H1 (cell line): ENCODE data around the gene INPP4A. TPM values are rescaled to one million over a fixed set of nuclear protein-coding genes. Genes with fewer than 3 reads are reported as not detected.

Experiments
- CTCF ChIA-PET: fragments of 300-600 bp; sonication (Branson Sonifier 250); formaldehyde crosslinking; loops from one replicate; lab custom pipeline; 2021; ENCODE audit not compliant: partially characterized antibody; lab: Charles Lee
- POLR2A ChIA-PET: fragments of 300-600 bp; sonication (Branson Sonifier 250); formaldehyde crosslinking; loops from one replicate; lab custom pipeline; 2021; ENCODE audit warnings: inconsistent platforms; ENCODE audit not compliant: partially characterized antibody; lab: Charles Lee
- DNase-seq, 2 experiments: peaks; one replicate each; pipeline versions ENCODE4 v3.0.0 to v3.0.0-alpha.2; 2010 to 2022; ENCODE audit warnings: low spot score in 2 of 2, low read depth in 1 of 2, mixed read lengths in 1 of 2
- FAIRE-seq: peaks from 2 replicates; lab custom pipeline; 2011; peaks lifted over from hg19 to GRCh38; lab: Jason Lieb, UNC
- H2AFZ ChIP-seq: 2 replicates; pipeline ENCODE4 v1.8.1; 2012; ENCODE audit warnings: low read length, inconsistent platforms
- H2AK5ac ChIP-seq: 2 replicates; pipeline ENCODE4 v1.6.1; 2013; ENCODE audit warnings: low read depth, low read length
- H2BK120ac ChIP-seq: replicated peaks from 2 replicates; pipeline ENCODE3; 2013; ENCODE audit warnings: low read depth, low read length, inconsistent platforms
- H2BK12ac ChIP-seq: 2 replicates; pipeline ENCODE4 v1.6.1; 2013; ENCODE audit warnings: low read depth, low read length
- H2BK15ac ChIP-seq: 2 replicates; pipeline ENCODE4 v1.6.1; 2013; ENCODE audit warnings: low read length
- H2BK20ac ChIP-seq: 2 replicates; pipeline ENCODE4 v1.6.1; 2013; ENCODE audit warnings: low read length
- H2BK5ac ChIP-seq: 2 replicates; pipeline ENCODE4 v1.6.1; 2013; ENCODE audit warnings: low read depth, low read length
- H3K14ac ChIP-seq: 2 replicates; pipeline ENCODE4 v1.6.1; 2013; ENCODE audit warnings: inconsistent platforms; ENCODE audit not compliant: insufficient read length
- H3K18ac ChIP-seq: 2 replicates; pipeline ENCODE4 v1.6.1; 2013; ENCODE audit warnings: low read length; ENCODE audit errors: extremely low read depth
- H3K23ac ChIP-seq: 2 replicates; pipeline ENCODE4 v1.6.1; 2013; ENCODE audit warnings: inconsistent platforms; ENCODE audit not compliant: insufficient read length
- H3K23me2 ChIP-seq: 2 replicates; pipeline ENCODE4 v1.6.1; 2013; ENCODE audit warnings: low read depth, low read length
- H3K27ac ChIP-seq: 2 replicates; pipeline ENCODE4 v1.6.1; 2011; ENCODE audit warnings: low read depth, low read length, inconsistent platforms
- H3K27me3 ChIP-seq, 4 experiments: replicated peaks in 1 of 4; 1 replicate in 1 of 4; 2 replicates in 3 of 4; pipeline versions ENCODE4 v1.6.1 to v1.8.1; 2011 to 2013; ENCODE audit warnings: low read length in 3 of 4, mild to moderate bottlenecking in 3 of 4, inconsistent platforms in 2 of 4, mixed read lengths in 2 of 4, moderate library complexity in 1 of 4; ENCODE audit not compliant: control insufficient read depth in 3 of 4, insufficient read depth in 3 of 4; ENCODE audit errors: extremely low read depth in 1 of 4
- H3K36me3 ChIP-seq, 4 experiments: 2 replicates each; pipeline versions ENCODE4 v1.6.1 to v1.8.1; 2011 to 2013; ENCODE audit warnings: mild to moderate bottlenecking in 4 of 4, low read length in 3 of 4, moderate library complexity in 2 of 4, control low read depth in 1 of 4, inconsistent platforms in 1 of 4; ENCODE audit not compliant: insufficient read depth in 4 of 4, control insufficient read depth in 2 of 4
- H3K4ac ChIP-seq: replicated peaks from 2 replicates; pipeline ENCODE3; 2013; ENCODE audit warnings: low read length, low read depth, mixed read lengths, inconsistent platforms; ENCODE audit not compliant: insufficient read length
- H3K4me1 ChIP-seq, 4 experiments: replicated peaks in 1 of 4; 1 replicate in 1 of 4; 2 replicates in 3 of 4; pipeline versions ENCODE4 v1.6.1 to v1.8.1; 2011 to 2013; ENCODE audit warnings: low read length in 3 of 4, inconsistent platforms in 2 of 4, mixed read lengths in 1 of 4; ENCODE audit not compliant: insufficient read depth in 4 of 4, control insufficient read depth in 3 of 4
- H3K4me2 ChIP-seq, 2 experiments: 2 replicates each; pipeline versions ENCODE4 v1.6.1 to v1.8.1; 2011 to 2013; ENCODE audit warnings: low read depth in 2 of 2, low read length in 2 of 2, control low read depth in 1 of 2, inconsistent platforms in 1 of 2, mild to moderate bottlenecking in 1 of 2; ENCODE audit not compliant: insufficient read depth in 1 of 2
- H3K4me3 ChIP-seq, 4 experiments: fragments of 200-600, 300-600 bp in 1 of 4; sonication (generic), shearing (Covaris generic), sonication (Bioruptor Twin) in 1 of 4; 2 replicates each; pipeline versions ENCODE4 v1.5.1 to v1.8.1; 2011 to 2016; ENCODE audit warnings: low read length in 4 of 4, low read depth in 3 of 4, control low read depth in 2 of 4, inconsistent platforms in 2 of 4, mild to moderate bottlenecking in 2 of 4, mixed read lengths in 1 of 4, moderate library complexity in 1 of 4; ENCODE audit not compliant: insufficient read depth in 2 of 4; ENCODE audit errors: extremely low read depth in 1 of 4
- H3K56ac ChIP-seq: replicated peaks from 2 replicates; pipeline ENCODE3; 2013; ENCODE audit warnings: low read depth, mild to moderate bottlenecking, mixed read lengths, low read length, inconsistent platforms; ENCODE audit not compliant: insufficient read length
- H3K79me1 ChIP-seq: 2 replicates; pipeline ENCODE4 v1.6.1; 2013; ENCODE audit warnings: low read depth, low read length, control low read depth
- H3K79me2 ChIP-seq, 2 experiments: 2 replicates each; pipeline versions ENCODE4 v1.6.1 to v1.8.1; 2012 to 2013; ENCODE audit warnings: low read length in 2 of 2, mild to moderate bottlenecking in 2 of 2, inconsistent platforms in 1 of 2; ENCODE audit not compliant: insufficient read depth in 2 of 2, control insufficient read depth in 1 of 2
- H3K9ac ChIP-seq, 4 experiments: replicated peaks in 1 of 4; 1 replicate in 1 of 4; 2 replicates in 3 of 4; pipeline versions ENCODE4 v1.6.1 to v1.8.1; 2011 to 2013; ENCODE audit warnings: low read depth in 3 of 4, low read length in 3 of 4, control low read depth in 2 of 4, mild to moderate bottlenecking in 2 of 4, moderate library complexity in 2 of 4, inconsistent platforms in 1 of 4; ENCODE audit errors: extremely low read depth in 1 of 4
- H3K9me3 ChIP-seq, 2 experiments: 2 replicates each; pipeline versions ENCODE4 v1.6.1 to v1.8.1; 2012 to 2013; ENCODE audit warnings: mild to moderate bottlenecking in 2 of 2, moderate library complexity in 2 of 2, control low read depth in 1 of 2, inconsistent platforms in 1 of 2, low read depth in 1 of 2, low read length in 1 of 2, mixed read lengths in 1 of 2; ENCODE audit not compliant: insufficient read depth in 2 of 2
- H4K20me1 ChIP-seq, 2 experiments: replicated peaks in 1 of 2; 2 replicates each; pipeline versions ENCODE3 to v1.8.1; 2011 to 2013; ENCODE audit warnings: inconsistent platforms in 2 of 2, low read length in 2 of 2, mild to moderate bottlenecking in 1 of 2; ENCODE audit not compliant: insufficient read depth in 2 of 2, control insufficient read depth in 1 of 2
- H4K5ac ChIP-seq: 2 replicates; pipeline ENCODE4 v1.6.1; 2013; ENCODE audit warnings: low read length, low read depth, mixed read lengths, inconsistent platforms; ENCODE audit not compliant: insufficient read length
- H4K8ac ChIP-seq: 2 replicates; pipeline ENCODE4 v1.8.0; 2013; ENCODE audit warnings: mild to moderate bottlenecking, moderate library complexity, low read length, inconsistent platforms; ENCODE audit not compliant: insufficient read depth; ENCODE audit errors: extremely low read depth
- H4K91ac ChIP-seq: replicated peaks from 2 replicates; pipeline ENCODE3; 2013; ENCODE audit warnings: low read length, mixed read lengths, inconsistent platforms; ENCODE audit not compliant: insufficient read length
- BRCA1 ChIP-seq: IDR thresholded peaks from 2 replicates; pipeline ENCODE4 v1.6.1; 2012; ENCODE audit warnings: low read depth, low read length, improper control_type of control experiment
- CBX8 ChIP-seq: fragments of 300-800, 300-1000 bp; sonication (generic); IDR thresholded peaks from 2 replicates; pipeline ENCODE4 v1.7.1; 2016; ENCODE audit warnings: low read depth, low read length, borderline replicate concordance
- PHF8 ChIP-seq: fragments of 200-600 bp; sonication (generic); conservative IDR thresholded peaks from 2 replicates; pipeline ENCODE4 v1.7.1; 2012; ENCODE audit warnings: low read depth, mild to moderate bottlenecking, inconsistent platforms, low read length, moderate library complexity
- RFX5 ChIP-seq: IDR thresholded peaks from 2 replicates; pipeline ENCODE4 v1.6.1; 2011; ENCODE audit warnings: low read depth, low read length, improper control_type of control experiment, borderline replicate concordance
- SAP30 ChIP-seq: fragments of 300-600 bp; sonication (generic); IDR thresholded peaks from 2 replicates; pipeline ENCODE4 v1.7.1; 2012; ENCODE audit warnings: low read length, moderate library complexity, mild to moderate bottlenecking, inconsistent platforms; ENCODE audit not compliant: insufficient read depth, insufficient replicate concordance
- SRF ChIP-seq: IDR thresholded peaks from 2 replicates; pipeline ENCODE4 v1.6.1; 2011; ENCODE audit warnings: mild to moderate bottlenecking, low read depth, low read length, moderate library complexity
- WGBS, 2 experiments: shearing (Covaris generic) in 1 of 2; methylation state at CpG; one replicate each; pipeline versions ENCODE4 v1.1.6 to v1.1.7; 2013 to 2015; ENCODE audit warnings: low lambda C conversion rate in 2 of 2, mixed read lengths in 2 of 2, inconsistent platforms in 1 of 2, low coverage in 1 of 2, missing lambda C conversion rate in 1 of 2; ENCODE audit not compliant: insufficient replicate concordance in 2 of 2, insufficient coverage in 1 of 2, insufficient read length in 1 of 2; ENCODE audit errors: extremely low coverage in 1 of 2, missing lambda C conversion rate in 1 of 2; 5-methylcytosine and 5-hydroxymethylcytosine counted together
- polyA plus RNA-seq, 7 experiments: library from polyadenylated mRNA; depleted of rRNA in 3 of 7; stranded (reverse) in 5 of 7; unstranded in 2 of 7; fragments of >200 nt in 5 of 7; fragments of 200-250 nt in 2 of 7; gene quantifications; 1 replicate in 5 of 7; 2 replicates in 1 of 7; 4 replicates in 1 of 7; pipeline versions ENCODE4 v1.2.1 to v1.2.3, GENCODE V29; 2011 to 2013; ENCODE audit warnings: missing spikeins in 2 of 7, mixed read lengths in 2 of 7
- total RNA-seq: library from RNA; stranded (reverse); fragmentation: NEBNext Ultra II Directional; extraction: Animal tissue kit (Norgen Biotek cat#: 25700); gene quantifications from 2 replicates; pipeline ENCODE4 v1.2.1, GENCODE V29; 2021
- TF ChIP-seq, protein P1 (sequence below): IDR thresholded peaks from 2 replicates; pipeline ENCODE4 v1.6.1; 2012; ENCODE audit warnings: low read length, inconsistent platforms

The INPP4A gene
- total and polyA plus RNA-seq, 2 of the 8 experiments (the other 6 are each of a cell fraction or from before 2014, with no cell fraction given), result 25.6 to 34.3 TPM

DNA sequence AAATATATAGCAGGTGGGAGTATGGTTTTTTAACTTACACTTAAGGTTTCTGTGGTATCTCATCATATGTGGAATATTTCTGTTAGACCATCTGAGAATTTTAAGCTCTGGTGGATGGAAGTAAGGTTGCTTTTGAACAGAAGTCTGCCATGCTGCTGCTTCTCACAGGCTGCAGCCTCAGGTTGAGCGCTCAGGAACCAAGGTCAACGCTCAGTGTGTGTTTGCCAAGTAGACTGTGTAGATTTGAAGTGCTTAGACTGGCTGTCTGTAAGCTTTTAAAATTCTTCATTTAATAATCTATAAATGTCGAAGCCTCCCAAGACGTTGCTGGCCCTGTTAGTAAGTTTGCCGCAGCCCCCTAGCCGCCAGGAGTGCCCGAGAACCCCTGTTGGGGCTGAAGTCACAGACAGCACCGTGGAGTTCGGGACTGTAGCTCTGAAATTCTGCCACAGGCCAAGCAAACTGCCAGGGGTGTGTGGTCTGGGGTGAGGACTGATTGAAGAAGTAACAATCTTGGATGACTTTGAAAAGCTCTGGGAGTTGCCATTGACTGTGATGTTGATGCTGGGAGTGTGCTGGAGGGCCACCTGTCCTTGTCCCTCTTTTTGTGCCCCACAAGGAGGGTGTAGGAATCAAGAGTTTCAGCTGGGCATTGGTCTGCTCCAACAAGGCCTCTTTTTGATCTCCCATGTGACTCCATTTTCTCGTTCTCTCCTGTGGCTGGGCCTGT, 26.9 kb downstream of the INPP4A start:
- H2AK5ac ChIP-seq, result no peak overlapping the region
- H3K4ac ChIP-seq, result no peak overlapping the region
- no peak for DNase-seq
- no peak overlapping the region for H4K5ac ChIP-seq
- H2BK12ac ChIP-seq, result no peak overlapping the region
- TF ChIP-seq SAP30 (no peak), RFX5 (no peak), CBX8 (no peak), SRF (no peak), BRCA1 (no peak), PHF8 (no peak)
- TF ChIP-seq, protein P1, sequence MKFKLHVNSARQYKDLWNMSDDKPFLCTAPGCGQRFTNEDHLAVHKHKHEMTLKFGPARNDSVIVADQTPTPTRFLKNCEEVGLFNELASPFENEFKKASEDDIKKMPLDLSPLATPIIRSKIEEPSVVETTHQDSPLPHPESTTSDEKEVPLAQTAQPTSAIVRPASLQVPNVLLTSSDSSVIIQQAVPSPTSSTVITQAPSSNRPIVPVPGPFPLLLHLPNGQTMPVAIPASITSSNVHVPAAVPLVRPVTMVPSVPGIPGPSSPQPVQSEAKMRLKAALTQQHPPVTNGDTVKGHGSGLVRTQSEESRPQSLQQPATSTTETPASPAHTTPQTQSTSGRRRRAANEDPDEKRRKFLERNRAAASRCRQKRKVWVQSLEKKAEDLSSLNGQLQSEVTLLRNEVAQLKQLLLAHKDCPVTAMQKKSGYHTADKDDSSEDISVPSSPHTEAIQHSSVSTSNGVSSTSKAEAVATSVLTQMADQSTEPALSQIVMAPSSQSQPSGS, result no peak
- H2BK20ac ChIP-seq, result no peak overlapping the region
- peaks cover 0 to 88% of the 10 kb centered on the region in 2 experiments; a peak in 3 of 4 replicates for H3K79me2 ChIP-seq
- no peak overlapping the region for H4K8ac ChIP-seq
- H3K23ac ChIP-seq, result no peak overlapping the region
- peaks cover 8 to 9% of the 10 kb centered on the region in 2 experiments for H4K20me1 ChIP-seq
- peaks cover 4% of the 10 kb centered on the region; the same call in 1 of the 2 replicates for H3K23me2 ChIP-seq
- ChIA-PET POLR2A (interaction anchor here (0.9 to 1.1 kb wide), 2 partner anchors 8 to 19 kb away, joined by 3 to 5 read pairs; no protein-coding TSS in a partner anchor), CTCF (interaction anchor here (0.9 to 2.8 kb wide), 4 partner anchors 11 to 114 kb away, joined by 3 to 15 read pairs (median 4); no protein-coding TSS in a partner anchor)
- no peaks in the 10 kb centered on the region for H3K27me3 ChIP-seq
- no peak overlapping the region for H3K4me2 ChIP-seq
- H3K4me3 ChIP-seq, result no peak overlapping the region
- no peak overlapping the region for H3K9ac ChIP-seq
- H3K4me1 ChIP-seq, result peaks cover 0 to 14% (median 8%) of the 10 kb centered on the region in 4 experiments; a peak in 5 of 7 replicates
- H3K36me3 ChIP-seq, result no peaks in the 10 kb centered on the region
- no peak overlapping the region for H3K27ac ChIP-seq
- H2BK5ac ChIP-seq, result no peak overlapping the region
- no peak overlapping the region for H2AFZ ChIP-seq
- 92% methylated on average over 10 of the region's 10 CpGs; no CpG with 5 or more reads in 1 of the 2 experiments for WGBS, 2 experiments
- H3K79me1 ChIP-seq, result peaks cover 15% of the 10 kb centered on the region
- no peak overlapping the region for H3K14ac ChIP-seq
- no peaks in the 10 kb centered on the region for H3K9me3 ChIP-seq
- no peak overlapping the region for H4K91ac ChIP-seq
- no peak overlapping the region for H2BK15ac ChIP-seq
- no peak overlapping the region for H3K56ac ChIP-seq
- no peak overlapping the region for H2BK120ac ChIP-seq
- H3K18ac ChIP-seq, result no peak overlapping the region
- FAIRE-seq, result no peak
